ENCODE results near the gene SNED1.

DNA sequence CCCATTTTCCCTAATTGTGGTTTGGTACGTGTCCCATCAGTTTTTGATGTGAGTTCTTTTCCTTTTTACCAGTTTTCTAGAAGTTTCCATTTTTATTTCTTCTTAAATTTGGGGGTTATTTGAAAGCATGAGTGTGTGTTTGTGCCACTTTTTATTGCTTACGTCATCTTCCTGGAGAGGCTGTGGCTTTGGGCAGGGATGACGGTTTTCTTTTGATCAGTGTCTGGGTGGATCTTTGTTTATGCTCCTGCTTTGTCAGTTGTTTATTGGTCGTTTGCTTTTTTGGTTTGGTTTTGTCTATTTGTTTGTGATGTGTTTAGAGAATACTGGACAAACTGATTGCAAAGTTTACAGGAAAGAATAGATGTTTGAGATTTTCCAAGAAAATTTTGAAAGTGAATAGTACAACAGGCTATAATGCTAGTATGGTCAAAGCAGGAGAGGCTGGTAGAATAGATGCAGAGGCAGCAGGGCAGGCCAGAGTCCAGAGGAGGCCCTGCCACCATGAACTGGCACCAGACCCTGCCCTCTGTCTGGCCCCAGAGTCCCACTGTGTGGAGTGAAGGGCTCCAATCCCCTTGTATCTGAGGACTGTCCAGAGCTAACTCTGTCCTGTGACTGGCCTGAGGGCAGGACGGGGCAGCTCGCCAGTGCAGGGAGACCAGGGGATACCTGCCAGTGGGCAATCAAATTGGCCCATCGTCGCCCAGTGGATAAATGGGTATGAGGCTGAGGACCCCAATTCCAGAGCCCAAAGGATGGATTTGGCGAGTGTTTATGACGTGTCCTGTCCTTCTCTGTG is 23.4 kb upstream of the SNED1 start:
- TF ChIP-seq REST (IDR thresholded peaks at IDR 0.05; ENCODE audit: unreplicated experiment) (no peak), POLR2AphosphoS5 (IDR thresholded peaks at IDR 0.05; ENCODE audit: low read depth) (no peak), EZH2 (IDR thresholded peaks at IDR 0.05; ENCODE audit: low read depth, unreplicated experiment) (no peak), ZNF331 (CRISPR knock-in tag; IDR thresholded peaks at IDR 0.05; ENCODE audit: low read depth) (no peak)
- TF ChIP-seq, protein P1, sequence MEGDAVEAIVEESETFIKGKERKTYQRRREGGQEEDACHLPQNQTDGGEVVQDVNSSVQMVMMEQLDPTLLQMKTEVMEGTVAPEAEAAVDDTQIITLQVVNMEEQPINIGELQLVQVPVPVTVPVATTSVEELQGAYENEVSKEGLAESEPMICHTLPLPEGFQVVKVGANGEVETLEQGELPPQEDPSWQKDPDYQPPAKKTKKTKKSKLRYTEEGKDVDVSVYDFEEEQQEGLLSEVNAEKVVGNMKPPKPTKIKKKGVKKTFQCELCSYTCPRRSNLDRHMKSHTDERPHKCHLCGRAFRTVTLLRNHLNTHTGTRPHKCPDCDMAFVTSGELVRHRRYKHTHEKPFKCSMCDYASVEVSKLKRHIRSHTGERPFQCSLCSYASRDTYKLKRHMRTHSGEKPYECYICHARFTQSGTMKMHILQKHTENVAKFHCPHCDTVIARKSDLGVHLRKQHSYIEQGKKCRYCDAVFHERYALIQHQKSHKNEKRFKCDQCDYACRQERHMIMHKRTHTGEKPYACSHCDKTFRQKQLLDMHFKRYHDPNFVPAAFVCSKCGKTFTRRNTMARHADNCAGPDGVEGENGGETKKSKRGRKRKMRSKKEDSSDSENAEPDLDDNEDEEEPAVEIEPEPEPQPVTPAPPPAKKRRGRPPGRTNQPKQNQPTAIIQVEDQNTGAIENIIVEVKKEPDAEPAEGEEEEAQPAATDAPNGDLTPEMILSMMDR (conservative IDR thresholded peaks at IDR 0.05; ENCODE audit: low read depth in 2 of 2): no peak

Measured in GM23338 (cell line).